Middle frontal gyrus (tissue), 1 donor: Measurements from ENCODE around the gene CTNNA3.

Source experiments
- DNase-seq: peaks from one replicate; pipeline ENCODE4 v3.0.0-alpha.2; 2015; ENCODE audit warnings: low spot score; ENCODE audit errors: extremely low spot score

The CTNNA3 gene

DNA sequence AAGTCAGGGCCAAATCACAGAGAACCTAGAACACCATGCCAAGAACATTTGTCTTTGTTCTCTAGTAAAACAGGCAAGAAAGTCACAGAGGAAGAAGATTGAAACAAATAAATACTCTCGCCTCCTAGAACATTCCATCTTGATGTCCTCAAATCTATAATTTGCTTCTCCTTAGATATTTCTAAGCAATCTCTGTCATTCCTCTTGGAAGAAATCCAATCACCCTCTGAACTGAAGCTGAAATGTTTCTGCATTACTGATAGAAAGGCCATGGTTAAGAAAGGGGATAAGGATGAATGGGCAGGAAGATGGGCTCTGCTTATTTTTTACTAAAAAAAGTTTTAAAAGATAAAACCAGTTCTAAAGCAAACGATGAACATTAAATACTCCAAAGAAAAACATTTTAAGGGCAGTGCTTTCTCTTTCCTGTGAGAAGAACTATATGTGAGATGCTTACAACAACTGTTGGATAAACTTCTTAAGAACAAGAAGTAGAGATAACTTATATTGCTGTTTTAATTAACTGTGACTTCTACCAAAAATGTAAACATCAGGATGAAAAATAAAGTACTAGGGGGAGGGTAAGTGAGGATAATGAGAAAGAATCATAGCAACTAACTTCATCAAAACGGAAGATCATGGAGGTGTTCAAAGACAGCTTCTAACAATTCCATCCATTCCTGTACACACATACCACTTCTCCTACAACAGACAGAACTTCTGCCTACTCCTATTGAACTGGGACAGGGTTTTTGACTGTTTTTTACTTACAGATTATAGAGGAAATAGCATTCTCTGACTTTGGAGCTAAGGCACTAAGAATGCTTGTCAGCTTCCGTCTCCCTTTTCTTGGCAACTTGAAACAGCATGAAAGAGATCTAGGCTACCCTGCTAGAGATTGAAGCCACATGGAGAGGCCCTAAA is 923.2 kb downstream of the CTNNA3 start:
- DNase-seq, result no peak

DNA sequence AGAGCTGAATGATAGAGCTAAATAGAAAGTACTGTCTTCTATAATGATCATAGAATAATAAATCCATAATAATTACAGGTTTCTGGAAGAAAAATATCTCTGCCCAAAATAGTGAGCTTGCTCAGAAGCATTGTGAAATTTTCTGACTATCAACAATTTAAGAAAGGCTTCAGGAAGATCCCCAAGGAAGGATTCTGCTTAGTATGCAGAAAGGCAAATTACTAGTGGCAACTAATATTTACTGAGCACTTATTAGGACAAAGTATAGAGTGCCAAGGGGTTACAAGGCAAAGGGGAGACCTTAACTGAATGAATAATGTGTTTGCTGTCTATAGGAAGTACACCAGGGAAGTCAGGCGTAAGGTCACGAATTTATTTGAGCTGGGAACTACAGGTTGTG is 928.3 kb downstream of the CTNNA3 start:
- no peak for DNase-seq

GRCh38 chr10:66762218-66762729 is 933.7 kb downstream of the CTNNA3 start:
- no peak for DNase-seq

- DNase-seq, result no peak
These were observed 935.1 kb downstream of the CTNNA3 start for GRCh38 chr10:66760941-66761340.

GRCh38 chr10:66755474-66755873 is 940.5 kb downstream of the CTNNA3 start:
- DNase-seq, result no peak

DNA sequence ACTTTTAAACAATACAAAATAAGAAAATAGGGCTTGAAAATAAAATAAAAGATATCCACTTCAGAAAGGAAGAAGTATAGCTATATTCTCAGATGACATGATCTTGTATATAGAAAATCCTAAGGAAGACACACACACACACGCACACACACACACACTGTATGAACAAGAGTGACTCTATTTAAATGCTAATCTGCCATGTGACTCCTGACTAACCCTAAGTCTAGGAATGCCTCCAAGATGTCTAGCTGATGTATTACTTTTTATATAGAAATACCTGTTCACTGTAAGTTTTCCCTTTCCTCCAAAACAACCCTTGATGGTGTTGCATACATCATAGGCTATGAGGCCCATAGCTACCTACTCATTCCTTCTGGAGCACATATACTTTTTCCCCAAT is 943.3 kb downstream of the CTNNA3 start:
- DNase-seq, result no peak

DNA sequence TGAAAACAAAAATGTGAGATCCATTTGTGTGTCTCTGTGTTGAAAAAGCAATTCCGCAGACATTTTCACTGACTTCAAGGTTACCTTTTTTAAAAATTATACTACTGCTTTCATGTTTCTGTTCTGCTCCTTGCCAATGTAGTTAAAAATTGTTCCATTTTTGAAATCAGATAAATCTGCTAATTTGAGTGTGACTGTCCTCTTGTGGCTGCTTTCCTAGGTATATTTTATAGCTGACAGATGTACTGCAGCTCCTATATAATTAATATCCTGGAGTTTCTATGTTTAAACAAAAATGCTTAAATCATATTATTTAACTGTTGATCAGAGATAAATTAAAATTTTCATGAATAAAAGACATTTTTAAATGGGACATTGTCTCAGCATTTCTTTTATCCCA is 947.8 kb downstream of the CTNNA3 start:
- no peak for DNase-seq

DNA sequence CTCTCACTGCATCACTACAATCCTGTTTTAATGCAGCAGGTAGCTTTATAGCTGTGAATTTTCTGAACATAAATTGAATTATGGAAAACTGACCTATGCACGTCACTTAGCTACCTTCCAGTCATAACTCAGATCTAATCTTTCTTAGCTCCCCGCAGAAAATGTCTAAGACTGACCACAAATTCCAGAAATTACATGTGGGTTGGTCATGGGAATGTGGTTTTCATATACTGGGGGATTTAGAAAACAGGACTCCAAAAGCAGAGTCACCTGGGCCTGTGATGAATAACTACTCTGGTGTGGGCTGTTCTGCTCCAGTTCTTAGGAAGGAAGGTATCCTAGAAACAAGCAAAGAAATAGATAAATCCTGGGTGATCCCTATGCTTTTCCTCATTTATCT is 948.5 kb downstream of the CTNNA3 start:
- DNase-seq, result no peak

GRCh38 chr10:66746711-66747110 is 949.3 kb downstream of the CTNNA3 start:
- DNase-seq, result no peak

DNA sequence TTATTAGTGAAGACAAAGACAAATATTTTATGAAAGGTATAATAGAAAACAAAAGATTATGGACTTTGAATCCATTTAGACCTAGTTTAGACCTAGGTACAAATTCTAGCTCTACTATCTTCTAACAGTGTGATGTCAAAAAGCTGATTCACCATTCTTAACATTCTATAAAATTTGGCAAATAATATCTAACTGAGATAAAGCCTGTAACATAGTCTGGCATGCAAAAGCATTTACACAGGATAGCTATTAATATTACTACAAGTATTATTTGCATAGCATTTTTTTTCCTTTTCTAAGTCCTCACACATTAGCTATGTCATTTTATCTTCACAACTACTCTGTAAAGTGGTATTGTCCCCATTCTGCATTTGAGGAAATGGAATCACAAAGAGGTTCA is 949.7 kb downstream of the CTNNA3 start:
- no peak for DNase-seq

DNA sequence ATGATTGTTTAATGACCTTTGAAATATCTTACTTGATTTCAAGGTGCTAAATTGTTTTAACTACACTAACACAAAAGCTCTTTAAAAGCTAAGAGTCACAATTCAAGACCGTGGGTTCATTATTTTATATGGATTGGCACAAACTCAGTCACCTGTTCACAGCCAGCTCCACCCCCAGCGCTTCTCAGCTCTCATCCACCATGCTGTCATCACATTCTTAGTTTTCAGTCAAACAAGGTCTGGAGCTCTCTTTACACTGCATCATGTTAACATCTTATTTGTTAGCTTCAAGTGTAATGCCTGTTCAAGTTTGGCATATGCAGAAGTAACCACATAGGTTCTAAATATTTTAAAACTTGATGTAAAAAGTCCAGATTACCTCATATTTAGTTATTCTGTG is 951.1 kb downstream of the CTNNA3 start:
- DNase-seq, result no peak

DNA sequence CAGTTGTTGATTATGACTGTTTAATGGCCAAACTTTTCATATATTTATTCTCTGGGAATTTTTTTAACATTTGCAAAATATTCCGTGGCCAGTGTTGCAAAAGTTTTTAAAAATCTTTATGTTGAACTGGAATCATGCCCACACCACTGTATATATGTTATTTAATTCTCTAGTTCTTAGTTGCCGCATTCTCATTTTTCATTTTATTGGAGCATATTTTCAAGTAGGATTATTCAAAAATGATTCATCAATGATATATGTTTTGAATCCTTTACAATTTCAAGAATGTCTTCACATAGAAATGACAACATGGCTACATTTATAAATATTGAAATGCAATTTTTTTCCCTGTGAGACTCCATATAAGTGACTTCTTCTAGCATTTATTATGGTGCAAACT is 958.8 kb downstream of the CTNNA3 start:
- no peak for DNase-seq

GRCh38 chr10:66723608-66724400 is 972.2 kb downstream of the CTNNA3 start:
- no peak for DNase-seq

- no peak for DNase-seq
These were observed 976.5 kb downstream of the CTNNA3 start for GRCh38 chr10:66719483-66719882.

DNA sequence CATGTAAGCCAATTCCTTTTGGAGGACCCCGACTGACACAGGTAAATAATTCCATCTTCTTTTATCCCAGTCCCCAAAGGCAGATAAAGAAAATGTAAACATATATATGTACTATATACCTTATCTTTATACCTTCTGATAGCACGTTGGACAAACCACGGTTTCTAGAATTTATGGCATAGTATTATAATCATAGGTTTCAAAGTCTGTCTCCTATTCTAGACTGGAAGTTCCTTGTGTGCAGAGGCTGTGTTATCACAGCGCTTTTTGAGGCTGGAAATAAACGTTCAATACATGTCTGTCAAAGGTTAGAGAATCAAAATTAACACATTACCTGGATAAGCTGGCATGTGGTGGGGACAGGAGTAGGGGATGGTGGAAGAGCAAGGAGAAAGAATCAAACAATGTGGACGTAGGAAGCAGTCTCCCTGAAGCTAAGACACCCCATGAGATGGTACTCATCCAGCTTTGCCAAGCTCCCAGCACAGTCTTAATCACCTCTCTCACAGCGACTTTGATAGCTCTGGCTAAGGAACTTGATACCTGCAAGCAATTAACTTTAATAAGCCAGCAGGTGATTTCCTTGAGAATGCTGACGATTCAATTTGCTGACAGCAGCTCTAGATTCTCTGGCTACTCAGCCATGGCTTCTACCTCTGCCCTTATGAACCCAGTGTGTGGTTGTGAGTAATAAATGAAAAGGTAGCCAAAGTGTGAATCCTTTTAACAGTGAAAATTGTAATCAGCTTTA is 978.6 kb downstream of the CTNNA3 start:
- DNase-seq, result no peak

DNA sequence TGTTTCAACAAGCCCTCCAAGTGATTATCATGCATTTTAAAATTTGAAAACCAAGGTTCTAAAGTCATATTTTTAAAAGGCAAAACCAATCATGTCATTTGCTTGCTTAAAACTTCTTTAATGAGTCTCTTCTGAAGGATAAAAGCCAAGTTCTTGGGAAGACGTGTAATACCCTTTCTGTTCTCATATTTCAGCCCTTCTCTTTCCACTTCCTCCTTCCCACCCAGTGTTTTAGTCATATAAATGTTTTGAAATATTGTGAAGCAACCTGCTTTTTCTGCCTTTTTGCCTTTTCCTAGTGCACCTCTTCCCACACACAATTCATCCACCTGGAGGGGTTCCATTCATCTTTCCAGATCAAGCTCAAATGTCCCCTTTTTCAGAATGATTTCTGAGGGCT is 981.3 kb downstream of the CTNNA3 start:
- no peak for DNase-seq

DNA sequence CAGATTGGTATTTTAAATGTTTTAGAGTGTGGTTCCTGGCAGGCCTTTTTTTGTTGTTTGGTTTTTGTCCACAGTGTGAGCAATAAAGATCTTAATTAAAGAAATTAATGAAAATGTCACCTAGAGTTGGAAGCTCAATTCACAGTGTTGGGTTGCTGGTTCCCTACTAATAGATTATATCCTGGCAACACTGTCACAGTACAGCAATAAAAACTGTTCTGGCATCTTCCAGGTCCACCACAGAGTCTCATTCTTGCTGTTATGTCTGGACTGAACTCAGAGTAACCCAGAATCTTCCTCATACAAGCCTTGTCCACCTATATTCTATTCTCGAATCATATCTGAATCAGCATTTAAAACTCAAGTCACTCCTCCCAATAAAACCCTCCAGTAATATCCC is 982.6 kb downstream of the CTNNA3 start:
- no peak for DNase-seq

- DNase-seq, result no peak
These were observed 997.9 kb downstream of the CTNNA3 start for GRCh38 chr10:66698069-66698468.

GRCh38 chr10:66695046-66695445 is 1000.9 kb downstream of the CTNNA3 start:
- no peak for DNase-seq

- no peak for DNase-seq
These were observed 1011.4 kb downstream of the CTNNA3 start for GRCh38 chr10:66684581-66684980.

DNA sequence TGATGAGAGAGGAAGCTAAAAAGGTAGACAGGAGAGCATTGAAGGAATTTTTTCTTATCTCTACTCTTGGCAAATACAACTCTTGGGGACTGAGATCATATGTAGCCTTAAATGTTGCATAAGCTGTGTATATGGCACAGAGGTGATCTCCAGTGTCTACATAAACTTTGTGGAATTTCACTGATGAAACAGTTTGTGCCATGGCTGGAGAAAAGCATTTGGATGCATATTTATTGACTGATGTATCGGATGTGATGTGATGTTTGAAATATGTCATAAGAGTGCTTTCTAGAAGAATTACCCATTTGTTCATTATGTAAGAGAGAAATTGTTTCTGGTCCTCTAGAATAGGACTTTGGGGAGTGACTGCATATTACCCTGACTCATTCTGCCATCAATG is 1015.1 kb downstream of the CTNNA3 start:
- no peak for DNase-seq

GRCh38 chr10:66678521-66678920 is 1017.5 kb downstream of the CTNNA3 start:
- DNase-seq, result no peak
